Left colon (tissue), 2 donors: ENCODE measurements around the gene DACT3. TPM values are rescaled to one million over a fixed set of nuclear protein-coding genes. Genes with fewer than 3 reads are reported as not detected.
A peak's percentile ranks its signal among the peaks of the same experiment; 100 is the strongest.
"Not testable (repeated sequence)": the region's sequence is repeated elsewhere in the genome, so short reads cannot be mapped to it uniquely, and the experiment has no call there.

Experiments used
- ATAC-seq: fragments of 200-7000 bp; cut with Tn5 transposase; one replicate; pipeline ENCODE4 v1.9.1; 2020; ENCODE audit warnings: mild to moderate bottlenecking, moderate library complexity
- DNase-seq, 2 donors: peaks; one replicate each; pipeline ENCODE4 v3.0.0-alpha.2; 2020
- intact Hi-C, 2 donors: fragments of 100-400 bp; cut with DNase I in 1 of 2; cut with micrococcal nuclease in 1 of 2; formaldehyde crosslinking; loops; one replicate each; pipeline versions ENCODE4 v1.11.2 to v1.14.0; 2022; cut with DNase I, micrococcal nuclease
- total RNA-seq, 2 donors: library from RNA; stranded (reverse); fragmentation: NEBNext Ultra II Directional; extraction: Animal tissue kit (Norgen Biotek cat#: 25700); gene quantifications; one replicate each; pipeline ENCODE4 v1.2.1, GENCODE V29; 2021
- donor health status: DM: no; HTN: no; CAD: no.
- donor health status: DM: yes; HTN: yes; CAD: no.

The DACT3 gene
- total RNA-seq, 2 donors from 2014 or later: 1.1 to 7.8 TPM

- DNase-seq: peak; percentile 46 to 73
- peak; percentile 11 for ATAC-seq
- intact Hi-C loops: no loop called here
Measured at GRCh38 chr19:46639358-46640182, 21.4 kb downstream of the DACT3 start.

- intact Hi-C loops: no loop called here
- DNase-seq (no peak), ATAC-seq (no peak)
Measured at GRCh38 chr19:46637224-46637623, 23.8 kb downstream of the DACT3 start.

- intact Hi-C loops: no loop called here
- ATAC-seq (no peak), DNase-seq (no peak)
Measured at GRCh38 chr19:46635920-46636761, 24.8 kb downstream of the DACT3 start, which contains the start of gene GNG8. Gene GNG8 (minus strand): TSS chr19:46636202. CDS start chr19:46634682, 1,520 bp downstream.

- DNase-seq (no peak), ATAC-seq (no peak)
- intact Hi-C loops: no loop called here
Measured at GRCh38 chr19:46634656-46635218, 26.2 kb downstream of the DACT3 start.

- DNase-seq (peak; percentile 94), ATAC-seq (peak; percentile 92)
- intact Hi-C loops: no loop called here
Measured at GRCh38 chr19:46634045-46634655, 26.8 kb downstream of the DACT3 start.

- intact Hi-C loops: no loop called here
- ATAC-seq (peak; percentile 19), DNase-seq (no peak)
Measured at GRCh38 chr19:46633130-46633529, 27.9 kb downstream of the DACT3 start.

GRCh38 chr19:46631481-46631880 lies 29.5 kb downstream of the DACT3 start:
- intact Hi-C loops: no loop called here
- DNase-seq (no peak), ATAC-seq (no peak)

GRCh38 chr19:46630586-46631205 lies 30.3 kb downstream of the DACT3 start:
- intact Hi-C loops: no loop called here
- ATAC-seq: no peak

GRCh38 chr19:46629546-46630025 lies 31.4 kb downstream of the DACT3 start:
- intact Hi-C loops: no loop called here
- DNase-seq: no peak
- no peak for ATAC-seq

More at GRCh38 chr19:46630586-46631205, 30.3 kb downstream of the DACT3 start:
- no peak for DNase-seq

- DNase-seq, ATAC-seq, intact Hi-C loops: not testable (repeated sequence)
Measured at GRCh38 chr19:46628970-46629369, 32.0 kb downstream of the DACT3 start.

- no peak for ATAC-seq
- DNase-seq: no peak
- intact Hi-C loops: no loop called here
Measured at GRCh38 chr19:46626446-46626845, 34.5 kb downstream of the DACT3 start.

- no peak for ATAC-seq
- no peak for DNase-seq
- intact Hi-C loops: no loop called here
Measured at GRCh38 chr19:46625731-46626130, 35.3 kb downstream of the DACT3 start.

GRCh38 chr19:46624958-46625661 lies 35.9 kb downstream of the DACT3 start, which contains the start of gene PTGIR:
Gene PTGIR (minus strand): TSS chr19:46625089. CDS start chr19:46624225, 864 bp downstream.
- DNase-seq: peak; percentile 44 to 62
- intact Hi-C loops: no loop called here
- ATAC-seq: peak; percentile 21

- DNase-seq (no peak), ATAC-seq (no peak)
- intact Hi-C loops: no loop called here
Measured at GRCh38 chr19:46623915-46624502, 37.0 kb downstream of the DACT3 start.

- no peak for DNase-seq
- no peak for ATAC-seq
- intact Hi-C loops: no loop called here
Measured at GRCh38 chr19:46622118-46622446, 38.9 kb downstream of the DACT3 start.

GRCh38 chr19:46621191-46622117 lies 39.5 kb downstream of the DACT3 start:
- intact Hi-C loops: no loop called here
- DNase-seq (no peak), ATAC-seq (no peak)

- DNase-seq (no peak), ATAC-seq (no peak)
- intact Hi-C loops: no loop called here
Measured at GRCh38 chr19:46620716-46621115, 40.3 kb downstream of the DACT3 start.
